GM23338 (cell line): Measurements from ENCODE around the gene NUP98.

Source experiments
- EZH2phosphoT487 ChIP-seq: fragments of 200-600 bp; sonication (generic); IDR thresholded peaks from one replicate; pipeline ENCODE4 v1.8.1; 2018; ENCODE audit warnings: antibody characterized with exemption; ENCODE audit not compliant: unreplicated experiment
- POLR2AphosphoS5 ChIP-seq: IDR thresholded peaks from 2 replicates; pipeline ENCODE4 v1.6.1; 2016; ENCODE audit warnings: antibody characterized with exemption, low read depth
- ZNF114 ChIP-seq: fragments of 250-450 bp; sonication (Bioruptor Pico); IDR thresholded peaks from 2 replicates; pipeline ENCODE4 v1.5.0; 2020; ENCODE audit warnings: mild to moderate bottlenecking, moderate library complexity
- TF ChIP-seq, protein P1 (sequence below), 2 experiments: fragments of 200-600 bp in 1 of 2; sonication (generic) in 1 of 2; conservative IDR thresholded peaks; 2 replicates each; pipeline versions ENCODE4 v1.5.1 to v1.6.1; 2016 to 2017; ENCODE audit warnings: antibody characterized with exemption in 2 of 2, low read depth in 2 of 2, mild to moderate bottlenecking in 2 of 2, moderate library complexity in 1 of 2
- TF ChIP-seq, protein P2 (sequence below): IDR thresholded peaks from 2 replicates; pipeline ENCODE4 v1.6.1; 2016; ENCODE audit warnings: antibody characterized with exemption

DNA sequence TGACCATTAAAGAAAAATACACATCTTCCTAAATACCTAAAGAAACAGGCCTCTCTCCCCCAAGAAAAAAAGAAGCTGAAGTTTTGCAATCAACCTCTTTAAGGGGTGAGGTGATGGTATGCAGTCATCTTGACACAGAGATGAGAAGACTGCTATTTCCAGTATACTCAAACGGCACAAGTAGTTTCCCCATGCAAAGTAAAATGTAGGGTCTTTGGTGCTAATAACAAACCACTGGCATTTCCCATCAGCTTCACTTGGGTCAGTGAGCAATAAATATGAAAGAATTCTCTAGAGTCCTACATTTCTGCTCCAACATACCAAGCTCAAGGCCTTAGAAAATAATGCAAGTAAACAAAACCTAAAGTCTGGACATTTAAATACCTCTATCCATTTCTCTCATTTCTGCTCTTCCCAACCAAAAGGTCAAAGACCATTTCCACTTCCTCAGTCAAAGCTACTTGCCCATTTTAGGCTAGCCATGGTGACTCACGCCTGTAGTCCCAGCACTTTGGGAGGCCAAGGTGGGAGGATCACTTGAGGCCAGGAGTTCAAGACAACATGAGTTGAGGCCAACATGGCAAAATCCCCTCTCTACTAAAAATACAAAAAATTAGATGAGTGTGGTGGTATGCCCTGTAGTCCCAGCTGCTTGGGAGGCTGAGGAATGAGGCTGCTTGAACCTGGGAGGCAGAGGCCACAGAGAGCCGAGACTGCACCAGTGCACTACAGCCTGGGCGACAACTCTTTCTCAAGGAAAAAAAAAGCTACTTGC, 86.7 kb downstream of the NUP98 start:
- TF ChIP-seq, protein P1, sequence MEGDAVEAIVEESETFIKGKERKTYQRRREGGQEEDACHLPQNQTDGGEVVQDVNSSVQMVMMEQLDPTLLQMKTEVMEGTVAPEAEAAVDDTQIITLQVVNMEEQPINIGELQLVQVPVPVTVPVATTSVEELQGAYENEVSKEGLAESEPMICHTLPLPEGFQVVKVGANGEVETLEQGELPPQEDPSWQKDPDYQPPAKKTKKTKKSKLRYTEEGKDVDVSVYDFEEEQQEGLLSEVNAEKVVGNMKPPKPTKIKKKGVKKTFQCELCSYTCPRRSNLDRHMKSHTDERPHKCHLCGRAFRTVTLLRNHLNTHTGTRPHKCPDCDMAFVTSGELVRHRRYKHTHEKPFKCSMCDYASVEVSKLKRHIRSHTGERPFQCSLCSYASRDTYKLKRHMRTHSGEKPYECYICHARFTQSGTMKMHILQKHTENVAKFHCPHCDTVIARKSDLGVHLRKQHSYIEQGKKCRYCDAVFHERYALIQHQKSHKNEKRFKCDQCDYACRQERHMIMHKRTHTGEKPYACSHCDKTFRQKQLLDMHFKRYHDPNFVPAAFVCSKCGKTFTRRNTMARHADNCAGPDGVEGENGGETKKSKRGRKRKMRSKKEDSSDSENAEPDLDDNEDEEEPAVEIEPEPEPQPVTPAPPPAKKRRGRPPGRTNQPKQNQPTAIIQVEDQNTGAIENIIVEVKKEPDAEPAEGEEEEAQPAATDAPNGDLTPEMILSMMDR (conservative IDR thresholded peaks at IDR 0.05; ENCODE audit: low read depth in 2 of 2): no peak
- TF ChIP-seq EZH2phosphoT487 (no peak), ZNF114 (no peak), POLR2AphosphoS5 (no peak)
- TF ChIP-seq, protein P2, sequence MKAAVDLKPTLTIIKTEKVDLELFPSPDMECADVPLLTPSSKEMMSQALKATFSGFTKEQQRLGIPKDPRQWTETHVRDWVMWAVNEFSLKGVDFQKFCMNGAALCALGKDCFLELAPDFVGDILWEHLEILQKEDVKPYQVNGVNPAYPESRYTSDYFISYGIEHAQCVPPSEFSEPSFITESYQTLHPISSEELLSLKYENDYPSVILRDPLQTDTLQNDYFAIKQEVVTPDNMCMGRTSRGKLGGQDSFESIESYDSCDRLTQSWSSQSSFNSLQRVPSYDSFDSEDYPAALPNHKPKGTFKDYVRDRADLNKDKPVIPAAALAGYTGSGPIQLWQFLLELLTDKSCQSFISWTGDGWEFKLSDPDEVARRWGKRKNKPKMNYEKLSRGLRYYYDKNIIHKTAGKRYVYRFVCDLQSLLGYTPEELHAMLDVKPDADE: no peak
